ENCODE results near the gene FA2H.

DNA sequence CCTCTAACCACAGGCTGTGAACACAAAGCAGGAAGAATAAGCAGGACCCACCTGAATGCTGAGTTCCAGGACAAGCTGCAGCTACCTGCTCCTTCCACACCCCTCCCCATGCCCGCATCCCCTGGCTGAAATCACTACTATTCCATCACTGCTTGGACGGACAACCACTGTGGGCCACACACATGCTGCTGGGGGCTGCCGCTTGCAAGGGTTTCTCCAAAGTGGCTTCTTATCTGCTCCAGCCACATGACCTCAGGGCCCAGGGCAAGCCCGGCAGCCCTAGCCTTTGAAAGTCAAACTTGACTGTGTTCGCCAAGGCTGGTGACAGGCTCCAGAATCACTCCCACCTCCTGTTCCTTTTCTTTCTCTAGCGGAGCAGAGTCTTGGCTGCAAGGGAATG lies 18.4 kb downstream of the FA2H start:
- TF ChIP-seq POLR2A (IDR thresholded peaks at IDR 0.05) (no peak), POLR2AphosphoS5 (IDR thresholded peaks at IDR 0.05) (no peak)
- TF ChIP-seq, protein P1, sequence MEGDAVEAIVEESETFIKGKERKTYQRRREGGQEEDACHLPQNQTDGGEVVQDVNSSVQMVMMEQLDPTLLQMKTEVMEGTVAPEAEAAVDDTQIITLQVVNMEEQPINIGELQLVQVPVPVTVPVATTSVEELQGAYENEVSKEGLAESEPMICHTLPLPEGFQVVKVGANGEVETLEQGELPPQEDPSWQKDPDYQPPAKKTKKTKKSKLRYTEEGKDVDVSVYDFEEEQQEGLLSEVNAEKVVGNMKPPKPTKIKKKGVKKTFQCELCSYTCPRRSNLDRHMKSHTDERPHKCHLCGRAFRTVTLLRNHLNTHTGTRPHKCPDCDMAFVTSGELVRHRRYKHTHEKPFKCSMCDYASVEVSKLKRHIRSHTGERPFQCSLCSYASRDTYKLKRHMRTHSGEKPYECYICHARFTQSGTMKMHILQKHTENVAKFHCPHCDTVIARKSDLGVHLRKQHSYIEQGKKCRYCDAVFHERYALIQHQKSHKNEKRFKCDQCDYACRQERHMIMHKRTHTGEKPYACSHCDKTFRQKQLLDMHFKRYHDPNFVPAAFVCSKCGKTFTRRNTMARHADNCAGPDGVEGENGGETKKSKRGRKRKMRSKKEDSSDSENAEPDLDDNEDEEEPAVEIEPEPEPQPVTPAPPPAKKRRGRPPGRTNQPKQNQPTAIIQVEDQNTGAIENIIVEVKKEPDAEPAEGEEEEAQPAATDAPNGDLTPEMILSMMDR (IDR thresholded peaks at IDR 0.05), result no peak
